CD4-positive, alpha-beta T cell treated with Interferon alpha-2 for 1 hour (primary cell): ENCODE measurements around the gene ADGRV1.
"Not testable (repeated sequence)": the region's sequence is repeated elsewhere in the genome, so short reads cannot be mapped to it uniquely, and the experiment has no call there.

Source experiments
- DNase-seq, 2 donors: peaks; one replicate each; pipeline ENCODE4 v3.0.0-alpha.2; 2020 to 2022

Gene ADGRV1

GRCh38 chr5:90549729-90550275 lies 8.8 kb upstream of the ADGRV1 start:
- no peak for DNase-seq

- no peak for DNase-seq
Observed at GRCh38 chr5:90550963-90551362, 7.6 kb upstream of the ADGRV1 start.

DNA sequence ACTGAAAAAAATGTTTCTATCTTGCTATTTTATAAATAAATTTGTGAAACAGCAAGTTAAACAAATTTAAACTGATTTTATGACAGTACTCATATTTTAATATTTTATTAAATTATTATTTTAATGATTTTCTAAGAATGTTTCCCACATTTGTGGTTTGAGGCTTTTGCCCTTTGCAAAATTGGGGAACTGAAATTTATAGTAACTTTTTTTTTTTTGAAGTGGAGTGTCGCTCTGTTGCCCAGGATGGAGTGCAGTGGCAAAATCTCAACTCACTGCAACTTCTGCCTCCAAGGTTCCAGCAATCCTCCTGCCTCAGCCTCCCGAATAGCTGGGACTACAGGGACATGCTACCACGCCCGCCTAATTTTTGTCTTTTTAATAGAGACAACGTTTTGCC lies 7.2 kb upstream of the ADGRV1 start:
- no peak for DNase-seq

GRCh38 chr5:90553711-90554110 lies 4.9 kb upstream of the ADGRV1 start:
- DNase-seq: no peak

DNA sequence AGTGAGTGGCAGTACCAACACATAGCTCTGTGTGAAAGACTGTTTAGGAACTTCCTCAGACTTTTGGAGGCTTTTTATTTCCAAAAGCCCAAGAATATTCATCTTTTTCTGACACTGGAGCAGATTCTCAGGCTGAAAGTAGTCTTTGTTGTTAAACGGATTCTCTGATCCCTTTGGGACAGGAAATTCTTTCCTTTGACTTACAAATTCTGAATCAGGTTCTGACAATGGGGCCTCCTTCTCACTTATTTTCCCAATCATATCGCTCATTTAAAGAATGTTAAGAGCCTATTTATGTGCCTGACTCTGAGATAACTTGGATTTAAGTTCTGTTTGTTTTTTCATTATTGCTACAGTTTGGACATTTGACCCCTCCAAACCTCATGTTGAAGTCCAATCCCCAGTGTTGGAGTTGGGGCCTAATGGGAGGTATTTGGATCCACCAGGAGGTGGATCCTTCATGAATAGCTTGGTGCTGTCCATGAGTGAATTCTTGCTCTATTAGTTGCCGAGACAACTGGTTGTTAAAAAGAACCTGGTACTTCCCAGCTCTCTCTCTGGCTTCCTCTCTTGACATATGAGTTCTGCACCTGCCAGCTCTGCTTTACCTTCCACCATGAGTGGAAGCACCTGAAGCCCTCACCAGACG lies 4.1 kb upstream of the ADGRV1 start:
- no peak for DNase-seq

DNA sequence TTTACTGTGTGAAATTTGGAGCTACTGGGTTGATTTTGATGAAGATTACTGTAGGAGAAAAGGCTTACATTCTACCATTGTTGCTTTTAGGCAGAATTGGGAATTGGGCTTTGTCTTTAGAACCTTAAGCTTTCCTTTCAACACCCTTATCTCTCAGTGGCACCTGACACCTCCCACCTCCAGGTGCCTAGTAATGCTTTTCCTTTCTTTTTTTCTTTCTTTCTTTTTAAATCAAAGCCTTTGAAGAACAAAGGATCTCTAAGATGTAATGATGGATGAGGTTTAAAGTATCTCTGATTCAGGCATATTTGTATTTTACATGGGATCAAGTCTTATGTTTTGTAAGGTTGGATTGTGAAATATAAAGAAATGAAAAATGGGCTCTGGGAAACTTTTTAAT lies 2.9 kb upstream of the ADGRV1 start:
- no peak for DNase-seq

GRCh38 chr5:90557391-90557790 lies 1.2 kb upstream of the ADGRV1 start:
- no peak for DNase-seq

DNA sequence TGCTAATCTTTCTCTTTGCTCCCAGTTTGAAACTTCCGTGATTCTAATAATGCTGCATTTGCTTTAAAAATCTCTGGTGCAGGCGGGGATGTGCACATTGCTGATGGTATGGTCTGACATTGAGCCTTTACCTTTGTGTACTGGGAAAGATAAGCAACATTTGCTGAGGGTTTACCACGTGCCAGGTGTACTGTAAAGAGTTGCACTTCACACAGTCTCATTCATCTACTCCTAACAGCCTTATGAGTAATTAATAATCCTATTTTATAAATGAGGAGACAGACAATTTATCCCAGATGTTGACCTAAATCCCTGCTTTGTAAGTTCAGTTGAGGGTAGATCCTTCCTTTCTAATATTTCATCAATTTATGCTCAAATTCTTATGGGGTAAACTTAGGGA lies 726 bp upstream of the ADGRV1 start:
- DNase-seq: no peak

DNA sequence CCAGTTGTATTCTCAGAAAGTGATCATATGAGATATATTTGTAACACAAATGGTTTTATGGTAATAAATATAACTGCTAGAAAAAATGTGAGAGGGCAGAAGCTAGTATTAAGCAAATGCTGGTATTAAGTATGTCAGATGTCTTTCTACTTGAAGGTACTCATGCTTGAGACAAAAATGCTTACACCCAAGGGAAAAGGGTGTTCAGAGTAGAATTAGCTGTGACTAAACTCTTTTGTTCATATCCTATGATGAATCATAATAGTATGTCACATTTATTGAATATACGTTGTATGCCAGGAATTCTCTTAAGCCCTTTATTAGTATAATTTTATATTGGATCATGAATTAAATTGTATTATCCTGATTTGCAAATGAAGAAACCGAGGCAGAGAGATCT lies 2.2 kb downstream of the ADGRV1 start:
- DNase-seq: no peak

- DNase-seq: no peak
Observed at GRCh38 chr5:90561766-90562165, 3.2 kb downstream of the ADGRV1 start.

DNA sequence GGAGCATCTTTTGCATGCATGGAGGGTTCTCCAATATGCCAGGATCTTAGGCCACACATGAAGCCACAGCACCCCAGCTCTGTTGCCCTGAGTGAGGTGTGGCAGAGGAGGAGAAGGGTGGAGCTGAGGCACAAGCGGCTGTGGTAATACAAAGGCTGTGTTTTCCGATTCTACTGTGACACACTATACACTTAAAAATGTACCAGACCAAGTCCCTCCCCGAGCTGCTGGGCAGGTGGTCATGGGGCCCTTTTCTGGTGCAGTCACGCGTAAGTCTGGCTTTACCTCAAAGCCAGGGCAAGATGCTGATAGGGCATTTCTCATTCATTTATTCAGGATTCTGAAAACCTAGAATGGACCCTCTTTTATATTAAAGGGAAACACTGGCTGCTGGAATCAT lies 3.7 kb downstream of the ADGRV1 start:
- no peak for DNase-seq

GRCh38 chr5:90563108-90563507 lies 4.5 kb downstream of the ADGRV1 start:
- no peak for DNase-seq

GRCh38 chr5:90565491-90565890 lies 6.9 kb downstream of the ADGRV1 start:
- no peak for DNase-seq

DNA sequence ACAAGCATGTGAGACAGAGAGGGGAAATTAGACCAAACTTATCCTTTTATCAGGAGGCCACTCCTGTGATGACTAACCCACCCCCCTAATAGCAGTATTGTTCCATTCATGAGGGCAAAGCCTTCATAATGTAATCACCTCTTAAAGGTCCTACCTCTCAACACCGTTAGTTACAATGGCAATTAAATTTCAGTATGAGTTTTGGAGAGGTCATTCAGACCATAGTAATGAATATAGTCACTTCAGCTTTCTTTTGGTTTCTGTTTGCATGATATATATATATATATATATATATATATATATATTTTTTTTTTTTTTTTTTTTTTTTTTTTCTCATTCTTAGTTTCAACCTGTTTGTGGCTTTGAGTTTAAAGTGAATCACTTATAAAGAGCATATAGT lies 10.5 kb downstream of the ADGRV1 start:
- no peak for DNase-seq

GRCh38 chr5:90570034-90570433 lies 11.4 kb downstream of the ADGRV1 start:
- DNase-seq: no peak

- DNase-seq: no peak
Observed at GRCh38 chr5:90571147-90571773, 12.7 kb downstream of the ADGRV1 start.

GRCh38 chr5:90575712-90576111 lies 17.1 kb downstream of the ADGRV1 start:
- no peak for DNase-seq

DNA sequence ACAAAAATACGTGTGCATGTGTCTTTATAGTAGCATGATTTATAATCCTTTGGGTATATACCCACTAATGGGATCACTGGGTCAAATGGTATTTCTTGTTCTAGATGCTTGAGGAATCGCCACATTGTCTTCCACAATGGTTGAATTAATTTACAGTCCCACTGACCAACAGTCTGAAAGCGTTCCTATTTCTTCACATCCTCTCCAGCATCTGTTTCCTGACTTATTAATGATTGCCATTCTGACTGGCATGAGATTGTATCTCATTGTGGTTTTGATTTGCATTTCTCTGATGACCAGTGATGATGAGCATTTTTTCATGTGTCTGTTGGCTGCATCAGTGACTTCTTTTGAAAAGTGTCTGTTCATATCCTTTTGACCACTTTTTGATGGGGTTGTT lies 18.0 kb downstream of the ADGRV1 start:
- DNase-seq: not testable (repeated sequence)

- not testable (repeated sequence) for DNase-seq
Observed at GRCh38 chr5:90579905-90580304, 21.3 kb downstream of the ADGRV1 start.

GRCh38 chr5:90581956-90582355 lies 23.4 kb downstream of the ADGRV1 start:
- DNase-seq: no peak

DNA sequence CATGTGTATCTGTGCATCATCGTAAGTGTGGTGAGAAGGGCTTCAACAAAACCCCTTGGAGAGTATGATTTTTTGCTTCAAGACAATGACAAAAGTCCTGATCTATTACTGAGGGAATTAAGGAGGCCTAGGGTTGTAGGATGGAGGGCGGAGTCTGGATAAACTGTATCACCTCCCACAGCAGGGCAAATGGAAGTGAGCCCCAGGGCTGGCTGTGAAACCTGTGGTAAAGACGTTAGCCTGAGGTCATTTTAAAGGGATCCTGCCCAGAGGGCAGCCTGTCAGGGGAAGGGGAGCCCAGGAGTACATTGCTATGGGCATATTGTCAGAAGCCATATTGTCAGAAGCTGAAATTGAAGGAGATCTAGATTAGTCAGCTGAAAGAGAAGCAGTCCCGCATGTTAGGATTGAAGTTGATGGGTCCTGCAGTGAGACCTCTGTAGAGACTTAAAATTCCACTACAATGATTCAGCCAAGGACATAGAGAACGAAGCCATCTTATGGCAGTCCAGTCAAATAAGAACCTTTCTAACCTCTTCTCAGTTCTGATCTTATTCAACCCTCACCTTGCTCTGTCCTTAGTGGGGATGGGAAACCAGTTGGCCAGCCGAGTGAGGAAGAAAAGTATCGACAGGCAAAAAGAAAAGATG lies 26.9 kb downstream of the ADGRV1 start:
- DNase-seq: no peak

- no peak for DNase-seq
Observed at GRCh38 chr5:90586469-90586868, 27.9 kb downstream of the ADGRV1 start.

GRCh38 chr5:90590170-90590569 lies 31.6 kb downstream of the ADGRV1 start:
- DNase-seq: no peak

DNA sequence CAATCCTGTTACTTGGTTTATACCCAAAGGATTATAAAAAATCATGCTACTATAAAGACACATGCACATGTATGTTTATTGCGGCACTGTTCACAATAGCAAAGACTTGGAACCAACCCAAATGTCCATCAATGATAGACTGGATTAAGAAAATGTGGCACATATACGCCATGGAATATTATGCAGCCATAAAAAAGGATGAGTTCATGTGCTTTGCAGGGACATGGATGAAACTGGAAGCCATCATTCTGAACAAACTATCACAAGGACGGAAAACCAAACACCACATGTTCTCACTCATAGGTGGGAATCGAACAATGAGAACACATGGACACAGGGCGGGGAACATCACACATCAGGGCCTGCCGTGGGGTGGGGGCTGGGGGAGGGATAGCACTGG lies 34.5 kb downstream of the ADGRV1 start:
- DNase-seq: not testable (repeated sequence)
